GM03348 (cell line): ENCODE results near the gene USPL1.

Experiments used
- DNase-seq: peaks from one replicate; pipeline ENCODE4 v3.0.0; 2012; ENCODE audit warnings: low spot score

USPL1 gene

DNA sequence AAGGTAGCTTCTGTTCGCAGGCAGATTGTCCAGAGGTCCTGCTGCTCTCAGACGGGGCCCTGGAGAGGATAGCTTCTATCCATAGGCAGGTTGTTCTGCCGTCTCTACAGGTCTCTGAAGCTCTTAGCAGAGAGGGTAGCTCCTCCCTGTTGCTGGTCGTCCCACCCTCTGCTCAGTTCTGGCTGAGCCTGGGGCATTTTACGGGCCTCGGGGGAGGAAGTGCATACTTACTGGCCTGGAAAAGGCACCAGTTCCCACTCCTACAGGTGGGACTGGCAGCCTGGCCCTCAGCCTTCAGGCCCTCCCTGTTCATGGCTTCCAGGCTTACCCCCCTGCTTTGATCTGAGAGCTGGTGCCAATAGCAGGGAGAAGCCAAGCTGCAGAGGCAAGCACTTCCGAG is 42.3 kb downstream of the USPL1 start:
- no peak for DNase-seq

DNA sequence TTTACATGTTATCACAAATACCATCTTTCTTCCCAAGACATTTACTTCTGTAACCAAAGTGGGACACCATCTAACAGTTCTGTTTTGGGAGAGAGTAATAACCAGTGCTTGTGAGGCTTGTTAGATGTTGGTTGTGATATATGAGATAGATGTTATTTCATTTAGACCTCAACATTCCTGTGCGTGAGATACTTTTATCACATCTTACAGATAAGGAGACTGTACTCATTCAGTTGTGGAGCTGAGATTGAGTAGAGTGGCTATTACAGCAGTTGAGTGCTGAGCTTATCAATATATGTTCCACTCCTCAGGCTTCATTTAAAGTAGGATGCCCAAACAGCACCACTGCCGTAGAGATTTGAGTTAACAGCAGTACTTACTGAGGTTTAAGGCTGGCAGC is 43.1 kb downstream of the USPL1 start:
- DNase-seq, result no peak

DNA sequence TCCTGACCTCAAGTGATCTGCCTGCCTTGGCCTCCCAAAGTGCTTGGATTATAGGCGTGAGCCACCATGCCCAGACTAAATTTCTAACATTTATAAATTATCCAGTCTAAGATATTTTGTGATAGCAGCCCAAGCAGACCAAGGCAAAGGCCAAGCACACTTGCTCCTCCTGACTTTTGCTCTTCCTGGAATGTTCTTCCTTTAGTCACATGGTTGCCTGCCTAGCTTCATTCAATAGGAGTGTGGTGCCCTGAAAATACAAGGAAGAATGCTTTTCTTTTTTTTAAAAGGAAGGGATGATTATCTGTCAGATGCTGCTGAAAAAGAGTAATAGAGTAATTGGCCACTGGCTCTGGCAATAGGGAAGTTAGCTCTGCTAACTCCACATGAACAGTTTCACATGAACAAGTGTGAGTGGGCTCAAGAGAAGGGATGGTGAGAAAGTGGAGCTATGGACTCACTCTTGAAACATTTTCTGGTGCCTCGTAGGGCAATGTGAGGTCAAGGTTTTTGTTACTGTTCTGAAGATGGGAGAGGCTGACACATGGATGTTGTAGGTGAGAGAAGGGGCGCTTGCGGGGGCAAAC is 47.1 kb downstream of the USPL1 start:
- DNase-seq, result no peak

DNA sequence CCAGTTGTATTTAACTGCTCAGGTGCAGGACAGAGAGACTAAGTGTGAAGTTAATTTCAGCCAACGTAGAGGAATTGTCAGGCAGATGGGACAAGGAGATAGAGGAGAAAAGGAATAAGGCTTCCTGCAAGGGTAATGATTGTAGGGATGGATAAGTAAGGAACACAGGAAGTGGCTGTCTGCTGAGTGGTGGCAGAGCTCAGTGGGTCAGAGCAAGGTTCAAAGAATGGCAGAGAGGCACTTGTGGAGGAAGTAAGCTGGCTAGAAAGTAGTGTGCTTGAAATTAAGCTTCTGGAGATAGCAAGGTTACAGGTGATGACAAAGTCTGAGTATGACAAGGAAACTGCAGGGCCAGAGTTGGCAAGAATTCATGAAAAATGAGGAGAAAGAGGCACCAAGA is 47.9 kb downstream of the USPL1 start:
- no peak for DNase-seq

DNA sequence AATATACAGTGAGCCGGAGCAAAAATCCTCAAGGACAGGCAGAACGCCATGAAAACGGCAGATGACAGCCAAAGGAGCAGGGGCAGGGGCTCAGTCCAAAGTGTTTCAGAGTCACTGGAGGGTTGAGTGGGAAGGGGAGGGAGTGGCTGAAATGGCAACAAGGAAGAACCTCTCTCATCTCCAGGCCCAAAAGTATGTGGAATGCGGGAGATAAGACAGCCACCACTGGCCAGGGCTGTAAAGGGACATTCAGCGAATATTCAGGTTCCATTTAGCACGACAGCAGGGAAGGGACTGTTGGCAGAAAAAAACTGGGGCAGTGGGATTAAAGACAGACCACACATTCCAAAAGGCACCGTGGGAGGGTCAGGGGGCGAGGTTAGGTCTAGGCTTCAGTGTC is 48.4 kb downstream of the USPL1 start:
- no peak for DNase-seq

DNA sequence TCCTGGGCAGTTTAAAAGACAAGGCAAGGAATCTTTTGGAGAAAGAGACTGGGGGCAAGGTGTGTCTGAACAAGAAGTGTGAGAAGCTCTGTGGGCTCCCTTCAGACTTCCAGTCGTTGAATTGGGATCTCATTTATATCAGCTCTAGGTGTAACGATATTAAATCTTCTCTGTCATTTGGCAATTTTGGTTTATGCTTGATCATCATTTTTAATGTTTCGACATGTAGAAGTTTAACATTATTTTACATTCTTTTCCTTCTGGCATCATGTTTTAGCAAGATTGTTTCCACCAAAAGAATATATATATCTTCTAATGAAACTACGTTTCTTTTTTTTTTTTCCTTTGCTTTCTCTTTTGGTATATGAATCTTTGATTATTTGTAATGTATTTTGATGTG is 49.3 kb downstream of the USPL1 start:
- no peak for DNase-seq

DNA sequence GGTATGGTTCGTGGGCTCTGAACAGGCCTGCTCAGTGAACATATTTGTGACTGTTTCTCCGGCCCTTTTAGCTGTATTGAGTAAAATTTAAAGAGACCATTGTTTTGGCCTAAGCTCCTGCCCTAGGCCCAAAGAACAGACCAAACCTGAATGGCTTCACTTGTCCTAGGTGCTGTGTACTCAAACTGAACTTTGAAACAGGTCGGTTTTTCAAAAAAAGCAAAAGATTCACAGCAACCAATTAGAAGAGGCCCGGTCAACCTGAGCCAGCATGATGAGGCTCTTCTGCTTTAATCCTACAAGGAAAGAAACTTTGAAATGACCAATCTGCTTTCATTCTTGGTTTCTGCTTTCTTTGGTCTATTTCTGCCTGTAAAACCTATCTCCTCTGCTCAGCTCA is 50.6 kb downstream of the USPL1 start:
- DNase-seq, result no peak

DNA sequence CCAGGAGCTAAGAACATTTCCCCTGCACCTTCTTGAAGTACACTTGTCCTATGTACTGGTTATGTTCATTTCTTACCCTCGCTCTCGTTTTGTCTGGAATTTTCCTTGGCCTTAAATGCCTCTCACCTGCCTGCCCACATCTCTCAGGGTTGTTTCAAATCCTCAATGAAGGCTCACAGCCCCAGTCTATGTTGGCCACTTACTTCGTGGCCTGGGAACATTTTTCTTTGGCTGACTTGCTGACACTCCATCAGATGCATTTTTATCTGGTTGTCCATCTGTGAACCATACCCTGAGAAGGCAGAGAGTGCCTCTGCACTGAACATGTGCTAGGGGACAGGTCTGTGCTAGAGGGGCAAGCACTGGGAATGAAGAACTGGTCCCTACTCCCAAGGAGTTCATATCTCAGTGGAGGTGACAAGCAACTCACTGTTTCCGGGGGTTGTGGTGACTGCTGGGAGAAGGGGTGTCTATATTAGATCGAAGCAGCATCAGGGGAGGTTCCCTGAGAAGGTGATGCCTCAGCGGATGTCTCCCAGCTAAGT is 53.6 kb downstream of the USPL1 start:
- DNase-seq, result no peak

DNA sequence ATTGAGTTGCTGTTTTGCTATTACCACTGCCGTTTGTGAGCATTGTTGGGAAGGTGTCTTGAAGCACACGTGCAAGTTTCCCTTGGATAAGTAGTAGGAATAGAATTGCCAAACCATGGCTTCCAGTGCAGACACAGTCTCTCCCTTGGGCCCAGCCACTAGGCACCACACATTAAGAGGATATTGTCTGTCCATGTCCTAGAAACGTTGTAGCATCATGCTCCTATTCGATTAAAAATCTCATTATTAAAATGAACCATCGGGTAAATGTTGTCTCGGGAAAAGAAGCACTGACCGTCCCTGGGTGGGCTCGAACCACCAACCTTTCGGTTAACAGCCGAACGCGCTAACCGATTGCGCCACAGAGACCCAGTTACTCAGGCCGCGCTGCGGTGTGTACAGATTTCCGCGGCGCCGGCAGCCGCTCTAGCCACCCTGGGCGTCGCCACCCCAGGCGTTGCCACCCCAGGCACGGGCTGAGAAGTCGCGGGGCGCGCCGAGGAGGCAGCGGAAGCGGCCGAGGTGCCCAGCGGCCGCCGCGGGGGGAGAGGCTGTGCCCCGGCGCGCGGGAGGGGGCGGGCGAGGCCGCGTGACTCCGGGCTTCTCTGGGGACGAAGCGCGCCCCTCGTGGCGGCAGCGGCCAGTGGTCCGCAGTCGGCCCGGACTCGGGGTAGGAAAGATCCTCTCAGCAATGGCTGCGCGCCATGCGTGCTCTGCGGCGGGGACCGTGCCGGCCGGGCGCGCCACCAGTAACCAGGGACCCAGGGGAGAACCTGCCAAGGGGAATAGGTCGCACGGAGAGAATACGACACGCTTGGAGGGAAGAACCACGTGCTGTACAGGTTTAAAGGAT is 56.2 kb downstream of the USPL1 start:
- DNase-seq, result peak; percentile 95

DNA sequence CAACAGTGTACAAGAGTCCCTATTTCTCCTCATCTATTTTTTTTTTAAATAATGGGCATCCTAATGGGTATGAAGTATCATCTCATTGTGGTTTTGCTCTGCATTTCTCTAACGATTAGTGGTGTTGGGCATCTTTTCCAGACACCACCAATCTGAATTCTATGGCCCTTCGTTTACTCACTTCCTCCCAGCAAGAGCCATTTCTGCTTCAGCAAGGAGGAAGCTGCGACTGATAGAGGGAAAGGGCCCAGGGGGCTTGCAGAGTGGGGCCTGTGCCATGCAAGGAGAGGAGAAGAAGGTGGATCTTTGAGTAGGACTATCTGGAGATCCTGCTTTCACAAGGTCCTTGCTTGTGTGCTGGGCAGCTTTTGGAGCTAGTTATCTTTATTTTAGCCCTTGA is 58.0 kb downstream of the USPL1 start:
- no peak for DNase-seq

DNA sequence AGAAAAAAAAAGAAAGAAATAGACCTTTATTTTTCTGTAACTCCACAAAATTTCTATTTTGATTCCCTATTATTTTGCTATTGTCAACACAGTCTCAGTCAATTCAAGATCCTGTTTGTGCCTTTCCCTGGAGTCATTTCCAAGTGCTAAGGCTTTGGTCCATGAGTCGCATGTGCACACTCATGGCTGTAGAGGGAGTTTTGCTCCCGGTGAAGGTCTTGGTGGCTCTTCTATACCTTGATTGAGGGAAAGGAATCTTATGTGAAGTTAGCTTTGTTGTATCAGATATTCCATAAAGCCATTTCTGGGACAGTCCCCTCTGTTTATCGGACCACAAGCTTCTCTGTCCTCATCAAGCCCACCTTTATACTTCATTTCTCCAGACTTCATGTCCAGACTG is 59.0 kb downstream of the USPL1 start:
- peak; percentile 33 for DNase-seq

DNA sequence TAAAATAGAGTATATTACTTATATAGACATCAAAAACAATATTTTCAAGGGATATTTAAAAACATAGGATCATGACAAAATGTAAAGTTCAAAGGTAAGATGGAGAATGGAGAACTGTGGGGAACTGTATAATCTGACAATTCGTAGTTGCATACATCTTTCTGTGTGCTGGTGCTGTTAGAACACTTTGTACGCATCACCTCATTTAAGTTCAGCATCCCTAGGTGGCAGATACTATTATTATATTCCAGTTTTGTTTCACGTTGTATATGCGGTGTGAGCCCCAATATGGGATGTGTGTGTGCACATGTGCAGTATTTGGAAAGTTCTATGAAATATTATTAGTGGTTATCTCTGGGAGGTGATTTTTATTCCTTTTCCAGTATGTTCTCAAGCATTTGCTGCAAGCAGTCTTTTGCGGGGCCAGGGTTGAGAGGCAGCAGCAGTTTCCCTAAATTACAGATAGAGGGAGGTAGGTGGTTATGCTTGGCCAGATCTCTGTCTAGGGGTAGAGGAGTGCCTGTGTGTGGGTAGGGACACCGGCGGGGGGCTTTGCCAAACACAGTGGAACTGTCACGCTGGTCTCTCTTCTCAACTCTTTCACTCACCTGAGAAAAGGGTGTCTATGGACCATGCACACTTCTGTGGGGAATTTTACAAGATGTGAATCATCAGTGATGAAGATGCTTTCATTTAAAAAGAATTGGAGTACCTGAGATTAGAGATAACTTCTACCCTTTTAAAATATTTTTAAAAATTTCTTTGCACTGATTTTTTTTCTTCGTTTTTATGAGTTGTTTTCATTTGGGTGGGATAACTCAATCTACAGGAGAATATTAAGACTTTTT is 62.0 kb downstream of the USPL1 start:
- DNase-seq, result peak; percentile 48

DNA sequence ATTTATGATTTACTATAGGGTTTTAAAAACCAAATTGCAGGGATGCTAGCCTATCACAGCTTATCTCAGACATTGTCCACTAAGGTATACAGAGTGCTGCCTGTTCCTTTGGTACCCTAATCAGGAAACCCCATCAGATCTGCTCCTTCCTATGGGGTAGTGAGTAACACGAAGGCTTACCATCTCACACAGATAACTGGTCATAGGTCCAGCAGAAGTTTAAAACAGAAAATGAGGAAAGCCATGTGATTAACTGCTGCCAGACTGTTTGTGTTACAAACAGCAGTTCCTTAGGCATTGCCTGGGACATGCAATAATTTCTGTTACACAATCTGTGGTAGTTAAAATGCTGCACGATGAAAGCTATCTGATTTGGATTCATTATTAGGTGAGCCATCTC is 64.1 kb downstream of the USPL1 start:
- DNase-seq, result peak; percentile 47

DNA sequence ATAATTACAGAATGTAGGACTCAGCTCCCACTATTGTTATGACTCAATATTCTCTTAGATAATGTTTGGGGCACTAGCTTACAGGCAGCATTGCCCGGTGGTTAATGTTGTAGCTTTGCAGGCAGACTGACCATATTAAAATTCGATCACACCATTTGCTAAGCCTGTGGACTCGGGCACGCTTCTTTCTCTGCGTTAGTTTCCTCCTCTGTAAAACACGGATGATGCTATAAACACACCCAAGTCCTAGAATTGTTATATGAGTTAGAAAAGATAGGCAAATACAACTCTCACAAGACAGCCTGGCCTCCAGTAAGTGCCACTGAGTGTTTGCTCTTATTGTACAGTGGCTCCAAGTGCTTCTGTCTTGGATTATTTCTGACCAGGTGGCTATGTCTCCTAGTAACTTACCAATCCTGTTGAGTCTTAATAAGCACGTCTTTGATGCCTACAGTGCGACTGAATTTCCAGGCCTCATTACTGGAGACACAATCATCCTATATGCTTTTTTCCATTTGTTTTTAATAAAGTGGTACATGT is 67.7 kb downstream of the USPL1 start:
- DNase-seq, result no peak

DNA sequence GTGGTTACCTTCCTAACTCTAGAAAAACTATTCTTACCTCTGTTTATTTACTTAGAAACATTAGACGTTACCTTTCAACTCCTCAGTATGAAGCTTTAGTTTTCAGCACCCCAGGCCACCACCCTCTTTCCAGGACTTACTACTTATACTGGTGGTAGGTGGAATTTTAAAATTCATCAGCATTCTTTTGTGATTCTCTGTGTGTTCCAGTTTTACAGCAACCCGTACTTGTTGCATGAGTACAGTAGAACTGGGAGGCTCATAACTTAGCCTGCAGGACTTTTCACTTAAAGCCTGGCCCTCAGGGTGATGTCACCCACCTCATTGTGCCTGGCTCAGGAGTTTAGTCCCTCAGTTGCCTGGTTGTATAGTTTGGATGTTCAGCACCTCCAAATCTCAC is 68.3 kb downstream of the USPL1 start:
- no peak for DNase-seq

DNA sequence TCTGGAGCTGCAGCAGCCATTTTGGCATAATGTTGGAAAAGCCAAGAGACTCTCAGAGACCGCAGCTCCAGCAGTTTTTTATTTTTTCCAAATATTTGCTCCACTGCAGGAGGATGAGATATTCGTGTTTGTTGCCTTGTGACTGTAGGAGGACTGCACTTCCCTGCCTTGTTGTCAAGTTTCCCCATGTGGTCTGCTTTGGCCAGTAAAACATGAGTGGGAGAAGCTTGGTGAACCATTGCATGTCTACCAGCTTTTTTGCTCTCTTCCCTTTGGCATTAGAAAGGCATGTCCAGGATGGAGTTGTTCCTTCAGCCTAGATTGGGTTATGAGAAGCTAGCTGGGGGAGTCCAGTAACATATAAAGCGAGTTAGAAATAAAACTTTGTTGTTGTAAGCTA is 69.9 kb downstream of the USPL1 start:
- DNase-seq, result no peak

DNA sequence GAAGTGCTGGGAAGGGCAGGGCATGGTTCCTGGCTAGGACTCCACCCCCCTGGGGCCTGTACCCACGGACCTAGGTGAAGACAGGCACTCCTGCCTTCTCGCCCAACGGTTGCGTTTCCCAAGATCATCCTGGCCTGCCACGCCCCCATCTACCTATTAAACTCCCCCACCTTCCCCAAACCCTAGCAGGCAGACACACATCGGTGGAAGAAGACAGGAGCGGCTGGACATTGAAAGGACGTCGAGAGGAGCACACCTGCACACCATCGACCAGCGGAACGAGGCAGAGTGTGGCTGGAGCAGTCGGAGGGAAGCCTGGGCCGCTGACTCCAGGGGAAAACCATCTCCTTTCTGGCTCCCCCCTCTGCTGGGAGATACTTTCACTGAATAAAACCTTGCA is 72.0 kb downstream of the USPL1 start:
- DNase-seq, result no peak

DNA sequence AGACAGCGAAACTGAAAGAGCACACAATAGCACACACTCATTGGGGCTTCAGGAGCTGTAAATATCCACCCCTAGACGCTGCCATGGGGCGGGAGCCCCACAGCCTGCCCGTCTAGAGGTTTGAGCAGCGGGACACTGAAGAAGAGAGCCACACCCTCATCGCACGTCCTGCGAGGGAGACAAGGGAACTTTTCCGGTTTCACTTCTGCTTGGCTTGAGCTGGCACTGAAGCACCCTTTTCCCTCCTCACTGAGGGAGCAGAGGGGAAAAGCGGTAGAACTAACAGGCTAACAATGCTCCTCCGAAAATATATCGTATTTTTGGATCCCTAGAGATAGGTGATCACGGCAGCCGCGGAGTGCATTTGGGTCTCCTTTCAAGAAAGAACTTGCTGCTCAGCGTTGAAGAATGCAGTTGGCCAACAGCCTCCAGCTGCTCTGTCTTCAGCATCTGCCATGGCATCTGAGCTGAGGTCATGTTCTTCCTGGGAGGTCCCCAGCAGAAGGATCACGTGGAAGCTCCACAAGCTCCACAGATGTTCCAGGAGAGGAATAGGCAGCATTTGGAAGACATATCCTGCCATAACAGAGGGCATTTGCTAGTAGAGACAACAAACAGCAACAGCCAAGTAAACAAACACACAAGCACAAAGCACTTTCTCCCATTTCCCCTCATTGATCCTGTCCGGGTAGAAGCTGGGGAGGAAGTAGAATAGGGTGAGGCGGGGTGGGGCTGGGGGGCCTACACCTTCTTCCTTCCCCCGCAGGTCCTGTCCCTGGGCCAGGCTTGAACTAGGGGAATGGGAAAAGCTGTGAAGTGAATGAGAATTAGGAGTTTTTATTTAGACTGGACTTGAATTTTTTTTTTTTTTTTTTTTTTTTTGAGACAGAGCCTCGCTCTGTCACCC is 72.8 kb downstream of the USPL1 start:
- peak; percentile 90 for DNase-seq

DNA sequence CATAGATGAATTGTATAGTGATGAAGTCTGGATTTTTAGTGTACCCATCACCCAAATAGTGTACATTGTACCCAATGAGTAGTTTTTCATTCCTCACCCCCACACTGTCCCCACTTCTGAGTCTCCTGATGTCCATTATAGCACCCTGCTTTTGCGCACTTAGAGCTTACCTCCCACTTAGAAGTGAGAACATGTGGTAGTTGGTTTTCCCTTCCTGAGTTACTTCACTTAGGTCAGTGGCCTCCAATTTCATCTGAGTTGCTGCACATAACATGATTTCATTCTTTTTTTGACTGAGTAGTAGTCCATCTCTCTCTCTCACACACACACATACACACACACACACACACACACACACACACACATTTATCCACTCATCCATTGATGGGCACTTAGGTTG is 74.4 kb downstream of the USPL1 start:
- no peak for DNase-seq

DNA sequence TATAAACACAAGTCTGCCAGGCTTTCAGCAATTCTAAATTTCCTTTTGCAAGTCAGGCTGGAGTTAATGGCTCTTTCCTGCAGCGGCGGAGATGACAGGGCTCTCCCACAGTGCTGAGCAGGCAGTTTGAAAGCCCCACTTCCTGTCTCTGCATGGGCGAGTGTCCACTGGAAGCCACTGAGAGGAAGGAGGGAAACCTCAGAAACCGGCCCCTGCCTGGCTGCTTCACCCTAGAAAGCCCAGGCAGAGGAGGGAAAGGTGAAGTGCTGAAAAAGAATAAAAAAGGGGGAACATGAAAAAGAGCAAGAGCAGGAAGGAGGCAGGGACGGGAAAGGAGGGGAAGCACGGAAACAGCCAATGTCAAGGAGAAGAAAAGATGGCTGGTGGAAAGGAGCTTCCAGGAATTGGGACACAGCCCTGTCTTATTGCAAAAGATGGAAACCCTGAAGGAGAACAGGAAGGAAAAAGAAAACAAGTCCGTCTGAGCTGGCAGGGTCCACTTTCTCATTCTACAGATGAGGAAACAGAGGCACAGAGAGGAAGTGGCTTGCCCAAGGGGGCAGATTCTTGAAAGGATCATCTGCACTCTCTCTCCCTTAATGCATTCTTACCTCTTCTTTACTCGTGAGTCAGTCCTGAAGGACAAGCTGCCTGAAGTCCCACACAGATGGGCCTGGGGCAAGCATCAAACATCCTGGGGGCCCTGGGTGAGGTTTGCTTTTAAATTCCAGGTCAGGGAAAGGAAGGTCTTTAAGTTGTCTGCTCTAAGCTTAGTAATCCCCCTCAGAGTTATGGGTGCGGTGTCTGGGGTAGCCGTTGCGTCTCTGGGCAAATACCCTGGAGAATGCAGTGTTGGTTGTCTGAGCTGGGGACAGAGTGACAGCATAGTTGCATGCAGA is 78.8 kb downstream of the USPL1 start:
- DNase-seq, result no peak
